GM19193 (cell line): Measurements from ENCODE around the gene PAXX.

Source experiments
- POLR2A ChIP-seq: IDR thresholded peaks from 4 replicates; pipeline ENCODE4 v1.6.1; 2011; ENCODE audit not compliant: insufficient read depth, insufficient read length; ENCODE audit errors: extremely low read depth

Gene PAXX

GRCh38 chr9:136971746-136972145 is 20.5 kb upstream of the PAXX start:
- TF ChIP-seq POLR2A, result no peak

- TF ChIP-seq POLR2A, result no peak
These were observed 19.9 kb upstream of the PAXX start for GRCh38 chr9:136972335-136972734.

GRCh38 chr9:136972743-136973142 is 19.5 kb upstream of the PAXX start:
- TF ChIP-seq POLR2A, result no peak

GRCh38 chr9:136973618-136974617 is 18.3 kb upstream of the PAXX start:
- TF ChIP-seq POLR2A, result no peak

GRCh38 chr9:136974817-136975535 is 17.2 kb upstream of the PAXX start:
- no peak for TF ChIP-seq POLR2A

GRCh38 chr9:136975644-136976043 is 16.6 kb upstream of the PAXX start:
- TF ChIP-seq POLR2A, result no peak

GRCh38 chr9:136977223-136977622 is 15.0 kb upstream of the PAXX start, which contains the start of gene PTGDS:
TSS of gene PTGDS (plus strand) at chr9:136977504. CDS start at chr9:136977579, 75 bp downstream.
- no peak for TF ChIP-seq POLR2A

- no peak for TF ChIP-seq POLR2A
These were observed 14.6 kb upstream of the PAXX start for GRCh38 chr9:136977649-136978072.

GRCh38 chr9:136978073-136978864 is 14.0 kb upstream of the PAXX start:
- no peak for TF ChIP-seq POLR2A

- no peak for TF ChIP-seq POLR2A
These were observed 13.2 kb upstream of the PAXX start for GRCh38 chr9:136978865-136979544.

- no peak for TF ChIP-seq POLR2A
These were observed 12.2 kb upstream of the PAXX start for GRCh38 chr9:136979769-136980587.

- no peak for TF ChIP-seq POLR2A
These were observed 11.3 kb upstream of the PAXX start for GRCh38 chr9:136980669-136981478.

- TF ChIP-seq POLR2A, result no peak
These were observed 10.5 kb upstream of the PAXX start for GRCh38 chr9:136981588-136982231.
